HEK293 (cell line): ENCODE data around the gene TET1.

Experiments used
- CTCF ChIA-PET: fragments of 350-600 bp; formaldehyde crosslinking; extraction: SDS; loops from one replicate; lab custom pipeline; 2021; ENCODE audit warnings: antibody characterized with exemption; lab: Yijun Ruan, JAX
- POLR2A ChIA-PET: fragments of 300-600 bp; formaldehyde crosslinking; extraction: SDS; loops from one replicate; lab custom pipeline; 2020; ENCODE audit warnings: antibody characterized with exemption, inconsistent platforms; lab: Yijun Ruan, JAX
- H3K27ac ChIP-seq: fragments of 200-500 bp; sonication (Bioruptor generic); 2 replicates; pipeline ENCODE4 v1.5.1; 2014; ENCODE audit warnings: low read depth, low read length, control low read depth, inconsistent platforms; ENCODE audit errors: extremely low read depth
- H3K36me3 ChIP-seq, 2 experiments: fragments of 200-500 bp in 1 of 2; sonication (Bioruptor generic) in 1 of 2; 1 replicate in 1 of 2; 2 replicates in 1 of 2; pipeline ENCODE4 v1.5.1; 2014 to 2017; ENCODE audit warnings: inconsistent platforms in 2 of 2, low read length in 2 of 2; ENCODE audit not compliant: control insufficient read depth in 2 of 2, insufficient read depth in 1 of 2
- H3K4me1 ChIP-seq: fragments of 200-500 bp; sonication (Bioruptor generic); 2 replicates; pipeline ENCODE4 v1.5.1; 2014; ENCODE audit warnings: mild to moderate bottlenecking, low read length, inconsistent platforms; ENCODE audit not compliant: control insufficient read depth, insufficient read depth
- H3K4me3 ChIP-seq: 2 replicates; pipeline ENCODE4 v1.5.1; 2011; ENCODE audit warnings: low read depth, mild to moderate bottlenecking, control low read depth, low read length, moderate library complexity
- H3K9me3 ChIP-seq: fragments of 200-500 bp; sonication (Bioruptor generic); 2 replicates; pipeline ENCODE4 v1.5.1; 2014; ENCODE audit warnings: low read depth, low read length, inconsistent platforms; ENCODE audit not compliant: control insufficient read depth, insufficient read depth
- CTCF ChIP-seq: fragments of 450-650 bp; formaldehyde crosslinking; IDR thresholded peaks from 2 replicates; pipeline ENCODE4 v1.5.1; 2016; ENCODE audit warnings: missing biosample characterization, missing genetic modification characterization
- KLF8 ChIP-seq: fragments of 450-650 bp; formaldehyde crosslinking; IDR thresholded peaks from 2 replicates; pipeline ENCODE4 v1.5.1; 2016; ENCODE audit warnings: missing biosample characterization, missing genetic modification characterization
- OVOL3 ChIP-seq: fragments of 450-650 bp; formaldehyde crosslinking; IDR thresholded peaks from 2 replicates; pipeline ENCODE4 v1.5.1; 2016; ENCODE audit warnings: missing biosample characterization, missing genetic modification characterization
- PRDM10 ChIP-seq: fragments of 450-650 bp; formaldehyde crosslinking; IDR thresholded peaks from 2 replicates; pipeline ENCODE4 v1.5.1; 2016; ENCODE audit warnings: missing biosample characterization, missing genetic modification characterization
- SETDB1 ChIP-seq: IDR thresholded peaks from one replicate; pipeline ENCODE4 v1.6.1; 2017; ENCODE audit warnings: mild to moderate bottlenecking, low read length, moderate library complexity, mixed read lengths; ENCODE audit not compliant: insufficient read length
- TCF7L2 ChIP-seq: IDR thresholded peaks from 2 replicates; pipeline ENCODE4 v1.6.1; 2011; ENCODE audit warnings: low read depth, mild to moderate bottlenecking, inconsistent platforms, low read length, moderate library complexity, borderline replicate concordance
- TSHZ1 ChIP-seq: fragments of 450-650 bp; formaldehyde crosslinking; IDR thresholded peaks from 2 replicates; pipeline ENCODE4 v1.5.1; 2016; ENCODE audit warnings: missing biosample characterization, missing genetic modification characterization, borderline replicate concordance
- ZIC2 ChIP-seq: fragments of 450-650 bp; formaldehyde crosslinking; IDR thresholded peaks from 2 replicates; pipeline ENCODE4 v1.5.1; 2016; ENCODE audit warnings: missing biosample characterization, missing genetic modification characterization
- ZNF112 ChIP-seq: fragments of 450-650 bp; formaldehyde crosslinking; IDR thresholded peaks from 2 replicates; pipeline ENCODE4 v1.5.0; 2017; ENCODE audit warnings: missing biosample characterization, missing genetic modification characterization
- ZNF175 ChIP-seq: fragments of 450-650 bp; formaldehyde crosslinking; IDR thresholded peaks from 2 replicates; pipeline ENCODE4 v1.5.1; 2016; ENCODE audit warnings: missing biosample characterization, missing genetic modification characterization
- ZNF223 ChIP-seq: fragments of 450-650 bp; formaldehyde crosslinking; IDR thresholded peaks from 2 replicates; pipeline ENCODE4 v1.5.1; 2016; ENCODE audit warnings: missing biosample characterization, missing genetic modification characterization
- ZNF350 ChIP-seq: fragments of 450-650 bp; formaldehyde crosslinking; IDR thresholded peaks from 2 replicates; pipeline ENCODE4 v1.5.0; 2017; ENCODE audit warnings: missing biosample characterization, mild to moderate bottlenecking, missing genetic modification characterization
- ZNF530 ChIP-seq: fragments of 450-650 bp; formaldehyde crosslinking; IDR thresholded peaks from 2 replicates; pipeline ENCODE4 v1.5.1; 2016; ENCODE audit warnings: low read depth, missing biosample characterization, missing genetic modification characterization
- ZNF544 ChIP-seq: fragments of 450-650 bp; formaldehyde crosslinking; IDR thresholded peaks from 2 replicates; pipeline ENCODE4 v1.5.0; 2017; ENCODE audit warnings: missing biosample characterization, missing genetic modification characterization
- ZNF621 ChIP-seq: fragments of 450-650 bp; formaldehyde crosslinking; IDR thresholded peaks from 2 replicates; pipeline ENCODE4 v1.5.1; 2017; ENCODE audit warnings: missing biosample characterization, missing genetic modification characterization
- ZNF624 ChIP-seq: fragments of 450-650 bp; formaldehyde crosslinking; IDR thresholded peaks from 2 replicates; pipeline ENCODE4 v1.5.1; 2017; ENCODE audit warnings: missing biosample characterization, missing genetic modification characterization
- ZNF692 ChIP-seq: fragments of 450-650 bp; formaldehyde crosslinking; IDR thresholded peaks from 2 replicates; pipeline ENCODE4 v1.5.1; 2016; ENCODE audit warnings: missing biosample characterization, missing genetic modification characterization
- ZNF837 ChIP-seq: fragments of 450-650 bp; formaldehyde crosslinking; IDR thresholded peaks from 2 replicates; pipeline ENCODE4 v1.5.1; 2016; ENCODE audit warnings: missing biosample characterization, missing genetic modification characterization
- ZSCAN16 ChIP-seq: fragments of 450-650 bp; formaldehyde crosslinking; IDR thresholded peaks from 2 replicates; pipeline ENCODE4 v1.5.1; 2016; ENCODE audit warnings: missing biosample characterization, missing genetic modification characterization

The TET1 gene

GRCh38 chr10:68526634-68527307 lies 33.4 kb upstream of the TET1 start:
- no peaks in the 10 kb centered on the region for H3K4me1 ChIP-seq
- POLR2A ChIA-PET = interaction anchor here (0.9 kb wide), 1 partner anchor 55 kb away, joined by 3 read pairs; the partner anchor contains the start of gene DNA2
- CTCF ChIA-PET = no interaction called here
- peak overlapping the region; percentile 65; the same call in 1 of the 2 replicates for H3K27ac ChIP-seq
- TF ChIP-seq ZSCAN16 (tag by site-specific recombination) = no peak
- no peak for TF ChIP-seq ZNF692 (tag by site-specific recombination)
- TF ChIP-seq CTCF = no peak
- no peaks in the 10 kb centered on the region for H3K9me3 ChIP-seq
- peaks cover 3 to 7% of the 10 kb centered on the region in 2 experiments; a peak in 2 of 3 replicates for H3K36me3 ChIP-seq
- H3K4me3 ChIP-seq = peak overlapping the region; percentile 80

GRCh38 chr10:68536973-68537372 lies 23.2 kb upstream of the TET1 start:
- POLR2A ChIA-PET = no interaction called here
- Histone ChIP-seq H3K27ac (no peak overlapping the region), H3K4me1 (no peaks in the 10 kb centered on the region), H3K4me3 (no peak overlapping the region), H3K9me3 (no peaks in the 10 kb centered on the region), H3K36me3 (no peaks in the 10 kb centered on the region)
- no peak for TF ChIP-seq KLF8 (tag by site-specific recombination)
- TF ChIP-seq ZIC2 = no peak
- TF ChIP-seq ZNF223 (tag by site-specific recombination) = no peak
- CTCF ChIA-PET = no interaction called here

- ChIA-PET POLR2A (no interaction called here), CTCF (interaction anchor here (1.7 kb wide), 1 partner anchor 13 kb away, joined by 5 read pairs; no protein-coding TSS in a partner anchor)
- Histone ChIP-seq H3K27ac (no peak overlapping the region), H3K36me3 (no peaks in the 10 kb centered on the region), H3K4me3 (no peak overlapping the region), H3K4me1 (no peaks in the 10 kb centered on the region), H3K9me3 (no peaks in the 10 kb centered on the region)
- TF ChIP-seq TCF7L2 = no peak
- TF ChIP-seq ZNF621 (tag by site-specific recombination) = no peak
- no peak for TF ChIP-seq ZNF837
- no peak for TF ChIP-seq ZNF112 (tag by site-specific recombination)
- no peak for TF ChIP-seq ZNF530 (tag by site-specific recombination)
- TF ChIP-seq ZNF175 = no peak
- no peak for TF ChIP-seq ZNF692 (tag by site-specific recombination)
- no peak for TF ChIP-seq ZNF544 (tag by site-specific recombination)
- no peak for TF ChIP-seq OVOL3 (tag by site-specific recombination)
- no peak for TF ChIP-seq TSHZ1
- no peak for TF ChIP-seq PRDM10 (tag by site-specific recombination)
- no peak for TF ChIP-seq ZNF350 (tag by site-specific recombination)
- no peak for TF ChIP-seq ZNF624 (tag by site-specific recombination)
- no peak for TF ChIP-seq SETDB1
These were observed 22.3 kb upstream of the TET1 start for GRCh38 chr10:68537796-68538195.
